Memory B cell (primary cell): ENCODE data around the gene BRAF.
"Not testable (repeated sequence)": the region's sequence is repeated elsewhere in the genome, so short reads cannot be mapped to it uniquely, and the experiment has no call there.

Experiments used
- ATAC-seq: fragments of 150-1000 bp; cut with Tn5 transposase; 2 replicates; pipeline ENCODE4 v1.10.0; 2021; ENCODE audit warnings: low read depth, mild to moderate bottlenecking, moderate library complexity
- DNase-seq, 2 donors: peaks; one replicate each; pipeline ENCODE4 v3.0.0; 2022; ENCODE audit warnings: low spot score in 2 of 2
- H3K27ac Mint-ChIP-seq: one replicate; pipeline ENCODE4 v1.8.0; 2022; ENCODE audit warnings: mild to moderate bottlenecking, moderate library complexity, mixed read lengths
- H3K27me3 Mint-ChIP-seq: one replicate; pipeline ENCODE4 v1.8.0; 2022; ENCODE audit warnings: mixed read lengths
- H3K36me3 Mint-ChIP-seq: one replicate; pipeline ENCODE4 v1.8.0; 2022; ENCODE audit warnings: mild to moderate bottlenecking, mixed read lengths
- H3K4me1 Mint-ChIP-seq: one replicate; pipeline ENCODE4 v1.8.0; 2022; ENCODE audit warnings: mixed read lengths
- H3K4me3 Mint-ChIP-seq: one replicate; pipeline ENCODE4 v1.8.0; 2022; ENCODE audit warnings: mild to moderate bottlenecking, moderate library complexity, mixed read lengths
- H3K9me3 Mint-ChIP-seq: one replicate; pipeline ENCODE4 v1.8.0; 2022; ENCODE audit warnings: mixed read lengths

Gene BRAF

DNA sequence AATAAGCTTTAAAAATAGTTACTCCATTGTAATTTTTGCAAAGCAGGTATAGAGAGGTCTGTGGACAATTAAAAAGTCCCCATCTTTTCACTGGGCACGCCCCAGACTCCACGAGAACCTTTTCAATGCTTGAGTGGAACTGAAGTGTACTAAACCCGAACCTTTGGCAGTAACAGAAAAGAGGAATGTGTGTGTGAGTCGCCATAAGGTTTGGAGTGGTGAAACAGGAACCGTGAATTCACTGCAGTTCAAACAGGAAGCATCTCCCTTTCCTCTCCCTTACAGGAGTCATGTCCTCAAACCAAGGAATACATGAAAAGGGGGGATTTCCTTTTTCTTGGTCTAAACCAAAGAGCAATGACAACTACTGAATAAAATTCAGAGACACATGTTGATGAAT, 205.0 kb downstream of the BRAF start:
- no peaks in the 10 kb centered on the region for H3K27me3 Mint-ChIP-seq
- ATAC-seq (no peak), DNase-seq (no peak)
- H3K4me1 Mint-ChIP-seq, result peaks cover 5% of the 10 kb centered on the region
- peaks cover 2% of the 10 kb centered on the region for H3K36me3 Mint-ChIP-seq
- no peak overlapping the region for H3K27ac Mint-ChIP-seq
- no peaks in the 10 kb centered on the region for H3K9me3 Mint-ChIP-seq
- no peak overlapping the region for H3K4me3 Mint-ChIP-seq

DNA sequence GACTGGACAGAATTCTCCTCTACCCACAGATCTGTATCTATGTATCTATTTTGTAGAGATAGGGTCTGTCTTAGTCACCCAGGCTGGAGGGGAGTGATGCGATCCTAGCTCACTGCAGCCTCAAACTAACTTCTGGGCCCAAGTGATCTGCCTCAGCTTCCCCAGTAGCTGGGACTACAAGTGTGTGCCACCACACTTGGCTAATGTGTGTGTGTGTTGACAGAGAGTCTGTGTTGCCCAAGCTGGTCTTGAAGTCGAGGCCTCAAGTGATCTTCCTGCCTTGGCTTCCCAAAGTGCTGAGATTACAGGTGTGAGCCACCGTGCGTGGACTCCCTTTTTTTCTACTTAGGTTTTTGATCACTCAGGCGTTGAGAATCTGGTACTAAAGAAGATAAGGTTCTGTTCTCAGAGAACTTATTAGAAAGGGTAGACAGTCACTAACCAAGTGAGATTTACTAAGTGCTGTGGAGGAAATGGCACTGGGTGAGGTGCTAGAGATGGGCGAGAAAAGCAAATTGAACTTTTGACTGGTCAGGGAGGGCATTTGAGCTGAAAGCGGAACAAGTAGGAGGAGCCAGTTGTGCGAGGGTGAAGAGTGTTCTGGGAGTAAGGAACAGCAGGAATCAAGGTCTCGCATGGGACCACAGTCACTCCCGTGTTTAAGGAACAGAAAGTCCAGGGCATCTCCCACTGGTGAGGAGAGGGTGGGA, 210.2 kb downstream of the BRAF start:
- H3K27ac Mint-ChIP-seq, result no peak overlapping the region
- H3K9me3 Mint-ChIP-seq, result peaks cover 1% of the 10 kb centered on the region
- peaks cover 2% of the 10 kb centered on the region for H3K4me1 Mint-ChIP-seq
- DNase-seq (no peak), ATAC-seq (no peak)
- H3K27me3 Mint-ChIP-seq, result no peaks in the 10 kb centered on the region
- H3K36me3 Mint-ChIP-seq, result peaks cover 14% of the 10 kb centered on the region
- H3K4me3 Mint-ChIP-seq, result no peak overlapping the region

DNA sequence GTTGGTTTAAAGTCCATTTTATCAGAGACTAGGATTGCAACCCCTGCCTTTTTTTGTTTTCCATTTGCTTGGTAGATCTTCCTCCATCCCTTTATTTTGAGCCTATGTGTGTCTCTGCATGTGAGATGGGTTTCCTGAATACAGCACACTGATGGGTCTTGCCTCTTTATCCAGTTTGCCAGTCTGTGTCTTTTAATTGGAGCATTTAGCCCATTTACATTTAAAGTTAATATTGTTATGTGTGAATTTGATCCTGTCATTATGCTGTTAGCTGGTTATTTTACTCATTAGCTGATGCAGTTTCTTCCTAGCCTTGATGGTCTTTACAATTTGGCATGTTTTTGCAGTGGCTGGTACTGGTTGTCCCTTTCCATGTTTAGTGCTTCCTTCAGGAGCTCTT, 212.3 kb downstream of the BRAF start:
- not testable (repeated sequence) for H3K27me3 Mint-ChIP-seq, H3K4me3 Mint-ChIP-seq, DNase-seq, ATAC-seq, H3K4me1 Mint-ChIP-seq, H3K9me3 Mint-ChIP-seq, H3K27ac Mint-ChIP-seq
- peaks cover 14% of the 10 kb centered on the region for H3K36me3 Mint-ChIP-seq

DNA sequence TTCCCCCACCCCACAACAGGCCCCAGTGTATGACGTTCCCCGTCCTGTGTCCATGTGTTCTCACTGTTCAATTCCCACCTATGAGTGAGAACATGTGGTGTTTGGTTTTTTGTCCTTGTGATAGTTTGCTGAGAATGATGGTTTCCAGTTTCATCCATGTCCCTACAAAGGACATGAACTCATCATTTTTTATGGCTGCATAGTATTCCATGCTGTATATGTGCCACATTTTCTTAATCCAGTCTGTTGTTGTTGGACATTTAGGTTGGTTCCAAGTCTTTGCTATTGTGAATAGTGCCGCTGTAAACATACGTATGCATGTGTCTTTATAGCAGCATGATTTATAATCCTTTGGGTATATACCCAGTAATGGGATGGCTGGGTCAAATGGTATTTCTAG, 216.0 kb downstream of the BRAF start:
- not testable (repeated sequence) for DNase-seq, H3K27ac Mint-ChIP-seq, H3K4me3 Mint-ChIP-seq, H3K4me1 Mint-ChIP-seq, H3K9me3 Mint-ChIP-seq, ATAC-seq, H3K27me3 Mint-ChIP-seq
- H3K36me3 Mint-ChIP-seq, result peaks cover 18% of the 10 kb centered on the region

DNA sequence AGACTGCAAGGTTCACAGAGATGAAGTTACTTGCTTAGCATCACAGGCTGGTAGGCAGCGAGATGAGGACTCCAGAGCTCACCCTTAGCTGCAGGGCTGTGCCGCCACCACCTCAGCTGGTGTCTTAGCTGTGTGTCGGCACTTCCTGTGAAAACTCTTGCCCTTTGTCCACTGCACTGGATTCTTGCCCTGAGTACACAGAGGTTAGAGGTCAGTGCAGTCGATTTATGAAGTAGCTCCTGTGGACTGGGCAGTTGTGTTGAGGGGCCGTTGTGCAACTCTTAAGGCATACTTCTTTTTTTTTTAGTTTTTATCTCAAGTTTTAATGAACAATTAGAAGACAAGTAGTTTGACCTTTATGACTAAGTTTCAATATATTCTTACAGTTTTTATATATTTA, 217.6 kb downstream of the BRAF start:
- no peaks in the 10 kb centered on the region for H3K9me3 Mint-ChIP-seq
- no peak overlapping the region for H3K27ac Mint-ChIP-seq
- ATAC-seq, result no peak
- H3K4me1 Mint-ChIP-seq, result peaks cover 2% of the 10 kb centered on the region
- no peak overlapping the region for H3K4me3 Mint-ChIP-seq
- no peak for DNase-seq
- no peaks in the 10 kb centered on the region for H3K27me3 Mint-ChIP-seq
- peaks cover 11% of the 10 kb centered on the region for H3K36me3 Mint-ChIP-seq

DNA sequence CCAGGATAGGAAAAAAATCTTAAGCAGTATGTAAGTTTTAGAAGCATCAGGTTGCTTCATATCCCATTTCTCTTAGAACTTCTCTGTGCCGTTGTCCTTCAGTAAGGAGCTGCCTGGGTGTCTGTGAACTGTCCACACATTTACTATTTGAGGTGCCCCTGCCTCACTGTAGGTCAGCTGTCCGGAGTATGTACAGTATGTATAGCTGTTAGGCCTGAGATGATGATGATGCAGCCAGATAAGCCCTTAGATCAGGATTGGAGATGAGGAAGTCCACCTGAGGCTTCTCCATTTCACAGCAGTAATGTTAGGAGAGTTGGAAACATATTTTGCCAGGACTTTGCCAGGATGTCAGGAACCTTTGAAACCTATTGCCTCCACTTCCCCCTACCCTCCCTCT, 220.5 kb downstream of the BRAF start:
- Mint-ChIP-seq H3K36me3 (peaks cover 7% of the 10 kb centered on the region), H3K4me1 (peaks cover 7% of the 10 kb centered on the region), H3K4me3 (no peak overlapping the region), H3K27ac (no peak overlapping the region), H3K27me3 (no peaks in the 10 kb centered on the region), H3K9me3 (no peaks in the 10 kb centered on the region)
- no peak for DNase-seq
- ATAC-seq, result no peak

DNA sequence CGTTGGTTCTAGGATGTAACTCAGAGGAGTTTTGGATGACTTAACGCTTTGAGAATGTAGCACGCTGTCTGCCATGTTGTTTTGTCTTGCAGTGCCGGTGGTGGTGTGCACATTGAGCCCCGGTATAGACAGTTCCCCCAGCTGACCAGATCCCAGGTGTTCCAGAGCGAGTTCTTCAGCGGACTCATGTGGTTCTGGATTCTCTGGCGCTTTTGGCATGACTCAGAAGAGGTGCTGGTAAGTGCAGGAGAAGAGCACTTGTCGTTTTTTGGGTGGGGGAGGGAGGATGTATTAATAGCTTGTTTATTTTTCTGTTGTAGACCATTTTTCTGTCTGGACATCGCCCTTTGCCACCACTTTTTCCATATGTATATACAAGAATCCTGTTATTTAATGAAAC, 222.0 kb downstream of the BRAF start:
- ATAC-seq (no peak), DNase-seq (no peak)
- Mint-ChIP-seq H3K36me3 (peaks cover 7% of the 10 kb centered on the region), H3K9me3 (no peaks in the 10 kb centered on the region), H3K27me3 (no peaks in the 10 kb centered on the region), H3K4me1 (peaks cover 16% of the 10 kb centered on the region), H3K4me3 (no peak overlapping the region), H3K27ac (no peak overlapping the region)

DNA sequence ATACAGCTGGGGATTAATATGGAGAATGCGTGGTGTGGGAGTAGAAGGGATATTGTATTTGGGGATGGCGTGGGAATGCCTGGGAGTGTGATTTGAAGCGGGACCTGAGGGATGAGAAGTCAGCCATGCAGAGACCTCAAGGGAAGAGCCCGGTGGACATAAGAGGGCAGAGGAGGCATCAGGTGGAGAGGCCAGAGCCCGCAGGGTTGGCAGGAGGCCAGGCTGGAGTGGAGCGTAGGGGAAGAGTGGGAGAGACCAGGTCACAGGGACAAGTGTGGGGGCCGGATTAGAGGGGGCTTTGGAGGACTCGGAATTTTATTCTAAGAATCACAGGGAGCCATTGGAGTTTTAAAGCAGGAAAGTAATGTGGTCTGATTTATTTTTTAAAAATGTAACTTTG, 226.3 kb downstream of the BRAF start:
- peak overlapping the region; percentile 94 for H3K4me3 Mint-ChIP-seq
- H3K27ac Mint-ChIP-seq, result peak overlapping the region; percentile 7
- DNase-seq (no peak), ATAC-seq (no peak)
- H3K36me3 Mint-ChIP-seq, result no peaks in the 10 kb centered on the region
- H3K4me1 Mint-ChIP-seq, result peaks cover 20% of the 10 kb centered on the region
- H3K27me3 Mint-ChIP-seq, result no peaks in the 10 kb centered on the region
- no peaks in the 10 kb centered on the region for H3K9me3 Mint-ChIP-seq

DNA sequence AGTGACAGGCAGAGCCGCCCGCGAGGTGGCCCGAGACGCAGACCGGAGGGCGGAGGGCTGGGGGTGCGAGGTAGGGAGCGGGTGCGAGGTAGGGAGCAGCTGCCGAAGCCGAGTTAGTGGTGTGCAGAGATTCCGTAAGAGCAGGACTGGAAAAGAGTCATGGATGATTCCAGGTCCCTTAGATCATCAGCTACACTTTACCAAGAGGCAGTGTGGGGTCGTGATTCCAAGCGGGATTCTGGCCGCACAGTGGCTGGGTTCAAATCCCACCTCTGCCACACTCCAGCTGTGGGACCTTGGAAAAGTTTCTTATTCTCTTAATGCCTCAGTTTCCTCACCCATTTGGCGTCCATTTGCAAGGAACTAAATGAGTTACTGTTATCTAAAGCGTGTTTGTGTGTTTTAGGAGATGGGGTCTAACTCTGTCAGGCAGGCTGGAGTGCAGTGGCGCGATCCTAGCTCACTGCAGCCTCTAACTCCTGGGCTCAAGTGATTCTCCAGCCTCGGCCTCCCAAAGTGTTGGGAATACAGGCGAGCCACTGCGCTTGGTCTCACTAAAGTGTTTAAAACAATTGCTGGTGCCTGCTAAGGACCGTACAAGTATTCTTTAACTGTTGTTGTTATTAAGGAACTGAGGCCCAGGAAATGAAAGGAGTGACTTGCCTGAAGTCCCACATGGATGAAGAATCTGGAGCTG, 227.1 kb downstream of the BRAF start:
- Mint-ChIP-seq H3K27ac (peak overlapping the region; percentile 97), H3K9me3 (no peaks in the 10 kb centered on the region), H3K4me3 (peak overlapping the region; percentile 94), H3K36me3 (peaks cover 2% of the 10 kb centered on the region), H3K27me3 (no peaks in the 10 kb centered on the region), H3K4me1 (peaks cover 19% of the 10 kb centered on the region)
- no peak for DNase-seq
- no peak for ATAC-seq

DNA sequence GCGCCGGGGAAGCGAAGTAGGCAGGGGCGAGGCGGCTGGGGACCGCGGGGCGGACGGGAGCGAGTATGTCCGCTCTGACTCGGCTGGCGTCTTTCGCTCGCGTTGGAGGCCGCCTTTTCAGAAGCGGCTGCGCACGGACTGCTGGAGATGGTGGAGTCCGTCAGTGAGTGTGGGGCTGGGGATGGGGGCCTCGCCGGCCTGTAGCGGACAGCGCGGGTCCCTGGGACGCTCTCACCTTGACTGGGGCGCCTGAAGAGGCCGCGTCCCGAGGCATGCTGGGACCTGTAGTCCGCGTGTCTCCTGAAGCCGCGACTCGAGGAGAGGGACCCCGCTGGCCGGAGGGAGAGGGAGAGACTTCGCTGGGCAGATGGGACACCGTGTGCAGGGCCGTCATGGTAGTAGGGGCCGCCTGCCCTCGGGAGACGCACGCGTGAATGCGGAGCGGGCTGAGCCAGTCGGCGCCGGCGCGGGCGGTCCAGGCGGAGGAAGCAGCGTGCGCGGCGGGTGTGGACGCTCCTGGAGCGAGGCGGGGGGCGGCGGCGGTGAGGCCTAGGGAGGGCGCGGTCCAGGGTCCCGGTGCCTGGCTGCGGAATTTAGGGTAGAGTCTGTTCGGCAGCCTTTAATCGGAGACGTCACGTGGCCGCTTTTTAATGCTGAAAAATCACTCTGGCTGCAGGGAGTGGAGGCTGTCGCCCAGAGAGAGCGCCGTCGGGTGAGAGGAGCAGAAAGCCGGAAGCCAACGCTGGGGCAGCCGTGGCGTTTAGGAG, 227.9 kb downstream of the BRAF start, which contains the start of gene NDUFB2:
Gene NDUFB2 (plus strand): TSS at position 29 of the 767 bp plus-strand sequence. CDS start 37 bp downstream, at position 66.
- Mint-ChIP-seq H3K27me3 (no peaks in the 10 kb centered on the region), H3K4me1 (peaks cover 18% of the 10 kb centered on the region), H3K27ac (peak within 1 kb of the TSS; percentile 97), H3K36me3 (peaks cover 5% of the 10 kb centered on the region), H3K9me3 (no peaks in the 10 kb centered on the region), H3K4me3 (peak within 1 kb of the TSS; percentile 94)
- DNase-seq, result peak; percentile 79 to 87
- ATAC-seq, result peak; percentile 86

DNA sequence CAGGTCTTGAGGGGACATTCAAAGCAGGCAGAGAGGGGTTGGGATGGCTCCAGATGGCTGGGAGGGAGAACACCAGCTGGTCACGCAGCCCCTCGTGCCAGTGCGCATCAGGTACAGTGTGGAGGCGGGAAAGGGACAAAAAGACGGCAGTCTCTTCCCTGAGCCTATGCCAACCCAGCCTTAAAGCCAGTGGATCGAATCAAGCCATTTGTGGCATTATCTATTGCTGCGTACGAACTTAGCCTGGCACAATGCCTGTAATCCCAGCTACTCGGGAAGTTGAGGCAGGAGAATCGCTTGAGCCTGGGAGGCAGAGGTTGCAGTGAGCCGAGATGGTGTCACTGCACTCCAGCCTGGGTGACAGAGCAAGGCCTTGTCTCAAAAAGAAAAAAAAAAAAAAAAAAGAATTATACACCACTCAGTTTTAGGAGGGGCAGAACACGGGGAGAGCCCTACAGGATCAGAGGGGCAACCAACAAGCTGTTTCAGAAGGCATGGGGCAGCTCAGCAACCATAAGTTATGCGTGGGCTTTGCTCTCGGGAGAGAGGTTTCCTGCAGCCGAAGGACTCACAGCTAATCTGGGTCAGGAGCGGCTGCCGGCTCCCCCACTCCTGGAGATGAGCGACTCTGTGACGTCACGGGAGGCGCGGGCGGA, 228.6 kb downstream of the BRAF start:
- no peaks in the 10 kb centered on the region for H3K9me3 Mint-ChIP-seq
- no peaks in the 10 kb centered on the region for H3K27me3 Mint-ChIP-seq
- peak overlapping the region; percentile 97 for H3K27ac Mint-ChIP-seq
- DNase-seq, result no peak
- peak overlapping the region; percentile 94 for H3K4me3 Mint-ChIP-seq
- ATAC-seq, result peak; percentile 15
- H3K36me3 Mint-ChIP-seq, result peaks cover 7% of the 10 kb centered on the region
- peaks cover 18% of the 10 kb centered on the region for H3K4me1 Mint-ChIP-seq

DNA sequence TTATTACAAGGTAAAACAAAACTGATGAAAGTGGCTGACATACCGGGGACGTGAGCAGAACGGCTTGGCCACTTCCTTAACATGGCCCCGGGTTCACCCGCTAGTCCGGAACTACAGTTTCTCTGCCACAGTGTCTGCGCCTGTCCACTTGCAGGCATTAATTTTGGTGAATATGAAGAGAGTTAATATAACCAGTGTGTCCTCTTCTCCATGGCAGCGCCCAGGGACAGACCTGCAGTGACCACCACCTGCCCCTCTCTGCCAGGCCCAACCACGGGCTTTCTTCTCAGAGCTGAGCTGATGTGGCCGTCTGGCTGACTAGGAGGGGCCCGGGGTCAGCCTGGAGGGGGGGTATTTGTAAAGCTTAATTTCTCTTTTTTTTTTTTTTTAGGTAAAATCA, 229.3 kb downstream of the BRAF start:
- H3K27ac Mint-ChIP-seq, result peak overlapping the region; percentile 97
- no peak for ATAC-seq
- peaks cover 18% of the 10 kb centered on the region for H3K4me1 Mint-ChIP-seq

DNA sequence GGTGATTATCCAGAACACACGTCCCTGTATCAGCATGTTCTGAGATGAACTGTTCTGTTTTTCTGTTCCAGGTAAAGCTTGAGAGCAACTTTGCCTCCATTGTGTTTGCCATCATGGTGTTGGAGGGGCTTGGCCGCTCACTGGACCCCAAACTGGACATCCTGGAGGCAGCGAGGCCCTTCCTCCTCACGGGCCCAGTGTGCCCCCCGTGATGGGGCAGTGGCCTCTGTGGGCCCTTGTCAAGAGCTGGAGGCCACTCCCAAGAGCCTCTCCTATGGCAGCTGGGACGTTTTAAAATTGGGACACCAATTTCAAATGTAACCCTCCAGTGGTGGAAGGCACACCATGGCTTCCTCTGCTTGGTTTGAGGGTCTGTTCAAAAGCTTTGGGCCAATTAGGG, 230.1 kb downstream of the BRAF start:
- Mint-ChIP-seq H3K4me3 (no peak overlapping the region), H3K27ac (peak overlapping the region; percentile 58), H3K4me1 (peaks cover 16% of the 10 kb centered on the region), H3K27me3 (no peaks in the 10 kb centered on the region), H3K36me3 (peaks cover 7% of the 10 kb centered on the region), H3K9me3 (no peaks in the 10 kb centered on the region)
- DNase-seq, result no peak
- ATAC-seq, result no peak

More for the DNA sequence above, 229.3 kb downstream of the BRAF start:
- DNase-seq, result no peak
- Mint-ChIP-seq H3K4me3 (peak overlapping the region; percentile 29), H3K9me3 (no peaks in the 10 kb centered on the region), H3K27me3 (no peaks in the 10 kb centered on the region), H3K36me3 (peaks cover 7% of the 10 kb centered on the region)

DNA sequence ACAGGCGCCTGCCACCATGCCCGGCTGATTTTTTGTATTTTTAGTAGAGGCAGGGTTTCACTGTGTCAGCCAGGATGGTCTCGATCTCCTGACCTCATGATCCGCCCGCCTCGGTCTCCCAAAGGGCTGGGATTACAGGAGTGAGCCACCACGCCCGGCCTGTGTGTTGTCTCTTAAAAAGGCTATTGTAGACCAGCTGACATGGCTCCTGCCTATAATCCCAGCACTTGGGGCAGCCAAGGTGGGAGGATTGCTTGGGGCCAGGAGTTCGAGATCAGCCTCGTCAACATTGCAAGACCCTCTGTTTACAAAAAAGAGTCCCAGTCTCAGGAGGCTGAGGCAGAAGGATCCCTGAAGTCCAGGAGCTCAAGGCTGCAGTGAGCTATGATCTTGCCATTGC, 230.9 kb downstream of the BRAF start:
- not testable (repeated sequence) for H3K4me3 Mint-ChIP-seq

More for the DNA sequence above, 230.9 kb downstream of the BRAF start:
- not testable (repeated sequence) for H3K36me3 Mint-ChIP-seq, H3K27me3 Mint-ChIP-seq, ATAC-seq, DNase-seq, H3K9me3 Mint-ChIP-seq
- H3K27ac Mint-ChIP-seq, result peak overlapping the region; percentile 58
- H3K4me1 Mint-ChIP-seq, result peaks cover 12% of the 10 kb centered on the region
